ENCODE measurements around the gene DGKB.

DNA sequence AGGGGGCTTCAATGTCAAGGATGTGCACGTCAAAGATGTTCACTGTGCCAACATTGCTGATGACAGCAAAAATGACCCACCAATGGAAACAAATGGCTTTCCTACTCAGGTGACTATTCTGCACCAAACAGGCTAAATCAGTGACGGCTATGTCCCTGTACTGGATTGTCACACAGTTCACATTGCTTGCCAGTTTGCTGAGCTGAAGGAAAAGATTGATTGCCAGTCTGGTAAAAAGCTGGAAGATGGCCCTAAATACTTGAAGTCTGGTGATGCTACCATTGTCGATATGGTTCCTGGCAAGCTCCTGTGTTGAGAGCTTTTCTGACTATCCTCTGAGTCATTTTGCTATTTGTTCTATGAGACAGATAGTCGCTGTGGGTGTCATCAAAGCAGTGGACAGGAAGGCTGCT, 710.9 kb downstream of the DGKB start:
- TF ChIP-seq, protein P1, sequence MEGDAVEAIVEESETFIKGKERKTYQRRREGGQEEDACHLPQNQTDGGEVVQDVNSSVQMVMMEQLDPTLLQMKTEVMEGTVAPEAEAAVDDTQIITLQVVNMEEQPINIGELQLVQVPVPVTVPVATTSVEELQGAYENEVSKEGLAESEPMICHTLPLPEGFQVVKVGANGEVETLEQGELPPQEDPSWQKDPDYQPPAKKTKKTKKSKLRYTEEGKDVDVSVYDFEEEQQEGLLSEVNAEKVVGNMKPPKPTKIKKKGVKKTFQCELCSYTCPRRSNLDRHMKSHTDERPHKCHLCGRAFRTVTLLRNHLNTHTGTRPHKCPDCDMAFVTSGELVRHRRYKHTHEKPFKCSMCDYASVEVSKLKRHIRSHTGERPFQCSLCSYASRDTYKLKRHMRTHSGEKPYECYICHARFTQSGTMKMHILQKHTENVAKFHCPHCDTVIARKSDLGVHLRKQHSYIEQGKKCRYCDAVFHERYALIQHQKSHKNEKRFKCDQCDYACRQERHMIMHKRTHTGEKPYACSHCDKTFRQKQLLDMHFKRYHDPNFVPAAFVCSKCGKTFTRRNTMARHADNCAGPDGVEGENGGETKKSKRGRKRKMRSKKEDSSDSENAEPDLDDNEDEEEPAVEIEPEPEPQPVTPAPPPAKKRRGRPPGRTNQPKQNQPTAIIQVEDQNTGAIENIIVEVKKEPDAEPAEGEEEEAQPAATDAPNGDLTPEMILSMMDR (IDR thresholded peaks at IDR 0.05) = no peak
- no peak for TF ChIP-seq POLR2A (IDR thresholded peaks at IDR 0.05)
